SU-DHL-6 (cell line): ENCODE results near the gene ADPRS.

Source experiments
- EZH2phosphoT487 ChIP-seq: fragments of 200-600 bp; sonication (generic), shearing (Covaris generic); conservative IDR thresholded peaks from 2 replicates; pipeline ENCODE4 v1.6.1; 2018; ENCODE audit warnings: mild to moderate bottlenecking, antibody characterized with exemption, low read length, moderate library complexity, mixed read lengths
- TF ChIP-seq, protein P1 (sequence below): fragments of 200-600 bp; sonication (generic); IDR thresholded peaks from one replicate; pipeline ENCODE4 v1.5.1; 2017; ENCODE audit warnings: antibody characterized with exemption, mild to moderate bottlenecking, low read length, moderate library complexity; ENCODE audit not compliant: insufficient read depth, poor library complexity, severe bottlenecking

- no peak for TF ChIP-seq EZH2phosphoT487
- TF ChIP-seq, protein P1, sequence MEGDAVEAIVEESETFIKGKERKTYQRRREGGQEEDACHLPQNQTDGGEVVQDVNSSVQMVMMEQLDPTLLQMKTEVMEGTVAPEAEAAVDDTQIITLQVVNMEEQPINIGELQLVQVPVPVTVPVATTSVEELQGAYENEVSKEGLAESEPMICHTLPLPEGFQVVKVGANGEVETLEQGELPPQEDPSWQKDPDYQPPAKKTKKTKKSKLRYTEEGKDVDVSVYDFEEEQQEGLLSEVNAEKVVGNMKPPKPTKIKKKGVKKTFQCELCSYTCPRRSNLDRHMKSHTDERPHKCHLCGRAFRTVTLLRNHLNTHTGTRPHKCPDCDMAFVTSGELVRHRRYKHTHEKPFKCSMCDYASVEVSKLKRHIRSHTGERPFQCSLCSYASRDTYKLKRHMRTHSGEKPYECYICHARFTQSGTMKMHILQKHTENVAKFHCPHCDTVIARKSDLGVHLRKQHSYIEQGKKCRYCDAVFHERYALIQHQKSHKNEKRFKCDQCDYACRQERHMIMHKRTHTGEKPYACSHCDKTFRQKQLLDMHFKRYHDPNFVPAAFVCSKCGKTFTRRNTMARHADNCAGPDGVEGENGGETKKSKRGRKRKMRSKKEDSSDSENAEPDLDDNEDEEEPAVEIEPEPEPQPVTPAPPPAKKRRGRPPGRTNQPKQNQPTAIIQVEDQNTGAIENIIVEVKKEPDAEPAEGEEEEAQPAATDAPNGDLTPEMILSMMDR = no peak
Observed at GRCh38 chr1:36122062-36123030, 33.7 kb downstream of the ADPRS start.
